ENCODE measurements around the gene SLC16A7. TPM values are rescaled to one million over a fixed set of nuclear protein-coding genes. Genes with fewer than 3 reads are reported as not detected.

The SLC16A7 gene
- polyA plus RNA-seq, 1 donor from 2014 or later = 2.3 TPM

GRCh38 chr12:59657266-59657665 lies 61.4 kb downstream of the SLC16A7 start:
- Histone ChIP-seq H3F3A (ENCODE audit: insufficient read depth, low read length, poor library complexity, severe bottlenecking) (no peaks in the 10 kb centered on the region), H3K9me3 (ENCODE audit: low read length) (no peaks in the 10 kb centered on the region), H3K4me3 (ENCODE audit: low read length) (no peak overlapping the region), H3K27ac (ENCODE audit: low read length) (no peak overlapping the region), H3K9me2 (ENCODE audit: insufficient read depth, low read length) (no peaks in the 10 kb centered on the region), H2AFZ (ENCODE audit: low read depth, low read length) (no peak overlapping the region), H3K9ac (ENCODE audit: low read length) (no peak overlapping the region), H3K79me2 (replicated peaks; ENCODE audit: insufficient read depth, low read length) (no peaks in the 10 kb centered on the region), H4K20me1 (ENCODE audit: insufficient read depth) (no peaks in the 10 kb centered on the region), H3K4me2 (ENCODE audit: low read length) (no peak overlapping the region), H3K36me3 (ENCODE audit: insufficient read depth, low read length) (no peaks in the 10 kb centered on the region), H3K27me3 (ENCODE audit: insufficient read depth, low read depth, low read length) (no peaks in the 10 kb centered on the region)
- TF ChIP-seq TAF1 (IDR thresholded peaks at IDR 0.05; ENCODE audit: low read depth) = no peak
- no peak for TF ChIP-seq EP300 (conservative IDR thresholded peaks at IDR 0.05; ENCODE audit: poor library complexity, severe bottlenecking)
- no peak for TF ChIP-seq CTCF (IDR thresholded peaks at IDR 0.05; ENCODE audit: poor library complexity, severe bottlenecking)
- TF ChIP-seq RAD21 (conservative IDR thresholded peaks at IDR 0.05) = no peak
- no peak for TF ChIP-seq EZH2 (IDR thresholded peaks at IDR 0.05; ENCODE audit: borderline replicate concordance, insufficient read depth, low read length, poor library complexity, severe bottlenecking)
- no peak for TF ChIP-seq REST (IDR thresholded peaks at IDR 0.05; ENCODE audit: borderline replicate concordance)
- TF ChIP-seq POLR2AphosphoS5 (IDR thresholded peaks at IDR 0.05) = no peak
- no peak for TF ChIP-seq SMC3 (conservative IDR thresholded peaks at IDR 0.05; ENCODE audit: poor library complexity)
- no peak for TF ChIP-seq MXI1 (conservative IDR thresholded peaks at IDR 0.05; ENCODE audit: poor library complexity, severe bottlenecking)

GRCh38 chr12:59657711-59658110 lies 61.9 kb downstream of the SLC16A7 start:
- no peaks in the 10 kb centered on the region for H3K9me2 ChIP-seq (ENCODE audit: insufficient read depth, low read length)
- H3K4me3 ChIP-seq (ENCODE audit: low read length) = no peak overlapping the region
- H3K9ac ChIP-seq (ENCODE audit: low read length) = no peak overlapping the region
- H3K79me2 ChIP-seq (replicated peaks; ENCODE audit: insufficient read depth, low read length) = no peaks in the 10 kb centered on the region
- no peak overlapping the region for H3K4me2 ChIP-seq (ENCODE audit: low read length)
- no peaks in the 10 kb centered on the region for H3K9me3 ChIP-seq (ENCODE audit: low read length)
- no peak for TF ChIP-seq REST (IDR thresholded peaks at IDR 0.05; ENCODE audit: borderline replicate concordance)
- TF ChIP-seq RAD21 (conservative IDR thresholded peaks at IDR 0.05) = no peak
- no peak for TF ChIP-seq SMC3 (conservative IDR thresholded peaks at IDR 0.05; ENCODE audit: poor library complexity)
- no peak for TF ChIP-seq CTCF (IDR thresholded peaks at IDR 0.05; ENCODE audit: poor library complexity, severe bottlenecking)
- TF ChIP-seq EP300 (conservative IDR thresholded peaks at IDR 0.05; ENCODE audit: poor library complexity, severe bottlenecking) = no peak
- no peak for TF ChIP-seq POLR2AphosphoS5 (IDR thresholded peaks at IDR 0.05)
- TF ChIP-seq MXI1 (conservative IDR thresholded peaks at IDR 0.05; ENCODE audit: poor library complexity, severe bottlenecking) = no peak
- TF ChIP-seq EZH2 (IDR thresholded peaks at IDR 0.05; ENCODE audit: borderline replicate concordance, insufficient read depth, low read length, poor library complexity, severe bottlenecking) = no peak
- TF ChIP-seq TAF1 (IDR thresholded peaks at IDR 0.05; ENCODE audit: low read depth) = no peak
- no peaks in the 10 kb centered on the region for H3F3A ChIP-seq (ENCODE audit: insufficient read depth, low read length, poor library complexity, severe bottlenecking)
- H3K36me3 ChIP-seq (ENCODE audit: insufficient read depth, low read length) = no peaks in the 10 kb centered on the region
- no peak overlapping the region for H2AFZ ChIP-seq (ENCODE audit: low read depth, low read length)
- no peaks in the 10 kb centered on the region for H4K20me1 ChIP-seq (ENCODE audit: insufficient read depth)
- H3K27ac ChIP-seq (ENCODE audit: low read length) = no peak overlapping the region
- no peaks in the 10 kb centered on the region for H3K27me3 ChIP-seq (ENCODE audit: insufficient read depth, low read depth, low read length)
